Nephron (organoid): ENCODE data around the gene PIRT.

Experiments
- H3K27ac Mint-ChIP-seq, 3 experiments: 2 replicates each; pipeline ENCODE4 v1.8.0; 2020; ENCODE audit warnings: mixed read lengths in 3 of 3, mild to moderate bottlenecking in 2 of 3, moderate library complexity in 1 of 3
- H3K27me3 Mint-ChIP-seq: 2 replicates; pipeline ENCODE4 v1.8.0; 2021; ENCODE audit warnings: low read depth, mild to moderate bottlenecking, moderate library complexity, mixed read lengths
- H3K36me3 Mint-ChIP-seq: 2 replicates; pipeline ENCODE4 v1.8.0; 2020; ENCODE audit warnings: low read depth, mixed read lengths
- H3K4me1 Mint-ChIP-seq: 2 replicates; pipeline ENCODE4 v1.8.0; 2020; ENCODE audit warnings: mixed read lengths
- H3K4me3 Mint-ChIP-seq, 3 experiments: 2 replicates each; pipeline ENCODE4 v1.8.0; 2020; ENCODE audit warnings: mild to moderate bottlenecking in 3 of 3, mixed read lengths in 3 of 3, moderate library complexity in 2 of 3
- H3K9me3 Mint-ChIP-seq: 2 replicates; pipeline ENCODE4 v1.8.0; 2020; ENCODE audit warnings: mixed read lengths
- CTCF ChIP-seq, 3 experiments: fragments of 200-600 bp; sonication (generic); IDR thresholded peaks; one replicate each; pipeline ENCODE4 v1.5.0; 2021; ENCODE audit warnings: antibody characterized with exemption in 3 of 3; ENCODE audit not compliant: unreplicated experiment in 3 of 3

The PIRT gene

GRCh38 chr17:10799407-10799806, 38.5 kb downstream of the PIRT start:
- Mint-ChIP-seq H3K36me3 (no peaks in the 10 kb centered on the region), H3K4me3 (no peak overlapping the region), H3K9me3 (no peaks in the 10 kb centered on the region), H3K27ac (no peak overlapping the region), H3K4me1 (peaks cover 4% of the 10 kb centered on the region), H3K27me3 (peaks cover 4% of the 10 kb centered on the region)
- no peak for TF ChIP-seq CTCF (IDR thresholded peaks at IDR 0.05; ENCODE audit: unreplicated experiment in 3 of 3)

- Mint-ChIP-seq H3K36me3 (no peaks in the 10 kb centered on the region), H3K4me1 (peaks cover 2% of the 10 kb centered on the region), H3K9me3 (no peaks in the 10 kb centered on the region), H3K4me3 (no peak overlapping the region), H3K27ac (no peak overlapping the region), H3K27me3 (no peaks in the 10 kb centered on the region)
- no peak for TF ChIP-seq CTCF (IDR thresholded peaks at IDR 0.05; ENCODE audit: unreplicated experiment in 3 of 3)
Observed at GRCh38 chr17:10798910-10799309, 39.0 kb downstream of the PIRT start.

GRCh38 chr17:10798332-10798749, 39.5 kb downstream of the PIRT start:
- Mint-ChIP-seq H3K4me3 (no peak overlapping the region), H3K9me3 (no peaks in the 10 kb centered on the region), H3K36me3 (no peaks in the 10 kb centered on the region)

GRCh38 chr17:10797476-10798328, 40.2 kb downstream of the PIRT start:
- H3K4me3 Mint-ChIP-seq, result no peak overlapping the region
- no peaks in the 10 kb centered on the region for H3K9me3 Mint-ChIP-seq
- H3K36me3 Mint-ChIP-seq, result no peaks in the 10 kb centered on the region
- peaks cover 8% of the 10 kb centered on the region for H3K4me1 Mint-ChIP-seq
- no peak overlapping the region for H3K27ac Mint-ChIP-seq
- no peaks in the 10 kb centered on the region for H3K27me3 Mint-ChIP-seq
- no peak for TF ChIP-seq CTCF (IDR thresholded peaks at IDR 0.05; ENCODE audit: unreplicated experiment in 3 of 3)

More at GRCh38 chr17:10798332-10798749, 39.5 kb downstream of the PIRT start:
- Mint-ChIP-seq H3K4me1 (peaks cover 8% of the 10 kb centered on the region), H3K27ac (no peak overlapping the region), H3K27me3 (no peaks in the 10 kb centered on the region)
- TF ChIP-seq CTCF (IDR thresholded peaks at IDR 0.05; ENCODE audit: unreplicated experiment in 3 of 3), result no peak

GRCh38 chr17:10793816-10794215, 44.1 kb downstream of the PIRT start:
- Mint-ChIP-seq H3K27me3 (peaks cover 8% of the 10 kb centered on the region), H3K27ac (peak overlapping the region in 2 of 3 experiments; percentile 44 to 48), H3K4me1 (peaks cover 23% of the 10 kb centered on the region), H3K9me3 (no peaks in the 10 kb centered on the region), H3K36me3 (no peaks in the 10 kb centered on the region), H3K4me3 (no peak overlapping the region)
- TF ChIP-seq CTCF (IDR thresholded peaks at IDR 0.05; ENCODE audit: unreplicated experiment in 3 of 3), result no peak

GRCh38 chr17:10793256-10793655, 44.6 kb downstream of the PIRT start:
- Mint-ChIP-seq H3K9me3 (no peaks in the 10 kb centered on the region), H3K36me3 (no peaks in the 10 kb centered on the region), H3K27ac (peak overlapping the region in 2 of 3 experiments; percentile 44 to 48), H3K27me3 (peaks cover 8% of the 10 kb centered on the region), H3K4me3 (no peak overlapping the region), H3K4me1 (peaks cover 23% of the 10 kb centered on the region)
- no peak for TF ChIP-seq CTCF (IDR thresholded peaks at IDR 0.05; ENCODE audit: unreplicated experiment in 3 of 3)
